Spleen (tissue), 11 donors: ENCODE data around the gene MAPKAP1. TPM values are rescaled to one million over a fixed set of nuclear protein-coding genes. Genes with fewer than 3 reads are reported as not detected.

Source experiments
- DNase-seq: peaks from one replicate; pipeline ENCODE4 v3.0.0-alpha.2; 2020
- H3K27ac ChIP-seq, 8 donors: fragments of 200-600 bp; sonication (generic) in 7 of 8; 1 replicate in 4 of 8; 2 replicates in 4 of 8; pipeline versions ENCODE4 v1.5.0 to v1.8.0; 2016 to 2021; ENCODE audit warnings: inconsistent platforms in 4 of 8, mild to moderate bottlenecking in 4 of 8, moderate library complexity in 1 of 8
- H3K27me3 ChIP-seq, 7 donors: fragments of 200-600 bp; sonication (generic) in 6 of 7; replicated peaks in 1 of 7; 1 replicate in 4 of 7; 2 replicates in 3 of 7; pipeline versions ENCODE4 v1.5.0 to v1.8.0; 2016 to 2021; ENCODE audit warnings: inconsistent platforms in 3 of 7, mild to moderate bottlenecking in 1 of 7
- H3K36me3 ChIP-seq, 6 donors: fragments of 200-600 bp; sonication (generic) in 5 of 6; 1 replicate in 4 of 6; 2 replicates in 2 of 6; pipeline versions ENCODE4 v1.5.0 to v1.8.0; 2016 to 2021; ENCODE audit warnings: inconsistent platforms in 2 of 6
- H3K4me1 ChIP-seq, 6 donors: fragments of 200-600 bp; sonication (generic) in 5 of 6; 1 replicate in 3 of 6; 2 replicates in 3 of 6; pipeline versions ENCODE4 v1.5.0 to v1.8.0; 2016 to 2021; ENCODE audit warnings: inconsistent platforms in 3 of 6
- H3K4me3 ChIP-seq, 8 donors: fragments of 200-600 bp; sonication (generic) in 7 of 8; 1 replicate in 4 of 8; 2 replicates in 4 of 8; pipeline versions ENCODE4 v1.5.0 to v1.8.0; 2016 to 2021; ENCODE audit warnings: inconsistent platforms in 4 of 8, mild to moderate bottlenecking in 4 of 8, moderate library complexity in 2 of 8
- H3K9me3 ChIP-seq, 8 donors: fragments of 200-600 bp; sonication (generic) in 7 of 8; 1 replicate in 4 of 8; 2 replicates in 4 of 8; pipeline versions ENCODE4 v1.5.0 to v1.8.0; 2016 to 2021; ENCODE audit warnings: inconsistent platforms in 4 of 8
- POLR2A ChIP-seq, 3 donors: fragments of 450-650 bp; IDR thresholded peaks; one replicate each; pipeline ENCODE4 v1.5.1; 2017; ENCODE audit warnings: antibody characterized with exemption in 3 of 3, mild to moderate bottlenecking in 1 of 3
- POLR2AphosphoS5 ChIP-seq, 3 donors: sonication (generic); formaldehyde crosslinking; IDR thresholded peaks; one replicate each; pipeline ENCODE4 v1.5.1; 2017; ENCODE audit warnings: antibody characterized with exemption in 3 of 3
- WGBS, 5 donors: extraction: QIAGEN DNeasy Blood & Tissue Kit in 3 of 5; methylation state at CpG; one replicate each; pipeline versions ENCODE4 v1.1.5 to v1.1.7; 2013 to 2018; 5-methylcytosine and 5-hydroxymethylcytosine counted together
- intact Hi-C: fragments of 100-400 bp; cut with DNase I; formaldehyde crosslinking; loops from one replicate; pipeline ENCODE4 v1.15.0; 2023; ENCODE audit warnings: low total_unique reads
- polyA plus RNA-seq, 3 donors: library from polyadenylated mRNA; stranded (reverse); fragments of 200-250 nt; gene quantifications; one replicate each; pipeline ENCODE4 v1.2.1, GENCODE V29; 2013
- total RNA-seq, 7 donors: library from RNA; depleted of rRNA in 3 of 7; stranded (reverse); fragments of >200 nt in 3 of 7; fragmentation: NEBNext Ultra II Directional in 4 of 7; extraction: Animal tissue kit (Norgen Biotek cat#: 25700) in 4 of 7; gene quantifications; one replicate each; pipeline versions ENCODE4 v1.1.0 to v1.2.1, GENCODE V29; 2016 to 2021
- TF ChIP-seq, protein P1 (sequence below), 11 experiments: fragments of 200-600 bp in 7 of 11; fragments of 450-650 bp in 4 of 11; sonication (generic) in 4 of 11; IDR thresholded peaks in 8 of 11; conservative IDR thresholded peaks in 3 of 11; 1 replicate in 7 of 11; 2 replicates in 4 of 11; pipeline versions ENCODE4 v1.4.0 to v1.8.0; 2016 to 2021; ENCODE audit warnings: antibody characterized with exemption in 11 of 11, inconsistent platforms in 4 of 11, mild to moderate bottlenecking in 1 of 11
- donor health status: healthy with polysubstance abuse.
- donor health status: DM: no; HTN: no; CAD: no; lungs with moderate emphysema.
- donor health status: DM: no; HTN: no; CAD: no.
- donor health status: Bipolar disorder and iron deficiency.
- donor health status: healthy.
- donor health status: DM: no; HTN: no; CAD: no.
- donor health status: DM: yes; HTN: yes; CAD: no.

Gene MAPKAP1
- total and polyA plus RNA-seq, 10 donors, result 37.2 to 77.2 (median 60.4) TPM

DNA sequence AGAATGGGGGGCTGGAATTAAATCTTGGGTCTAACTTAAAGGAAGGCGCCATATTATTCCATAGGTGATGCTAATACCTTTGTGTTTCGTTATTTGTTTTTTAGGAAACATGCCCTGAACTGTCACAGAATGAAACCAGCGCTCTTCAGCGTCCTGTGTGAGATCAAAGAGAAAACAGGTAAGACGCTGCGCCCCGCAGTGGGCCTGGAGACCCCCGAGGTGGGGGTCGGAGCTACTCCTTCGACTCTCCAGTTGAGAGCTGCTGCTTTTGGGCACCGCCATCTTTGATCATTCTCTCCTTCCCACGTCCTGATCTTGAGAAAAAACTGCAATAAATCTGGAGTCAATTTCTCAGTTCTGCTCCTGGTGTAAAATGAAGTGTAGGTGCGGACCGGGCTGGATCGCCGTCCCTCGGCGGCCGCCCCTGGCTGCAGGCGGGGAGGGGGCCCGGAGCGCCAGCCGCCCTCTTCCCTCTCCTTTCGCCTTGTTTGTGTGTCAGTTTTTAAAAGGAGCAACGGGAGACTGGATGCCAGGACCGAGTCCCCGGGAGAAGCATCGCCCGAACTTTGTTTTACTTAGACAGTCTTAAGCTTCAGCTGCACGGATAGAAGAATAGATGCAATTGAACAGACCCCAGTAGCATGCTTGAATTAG lies 41.6 kb upstream of the MAPKAP1 start:
- whole genome bisulfite sequencing, 5 donors, result 12 to 24% (median 17%) methylated on average over 30 of the region's 30 CpGs
- Histone ChIP-seq H3K27me3 (no peaks in the 10 kb centered on the region), H3K36me3 (no peaks in the 10 kb centered on the region), H3K9me3 (no peaks in the 10 kb centered on the region), H3K4me3 (peak overlapping the region; percentile 66 to 94 (median 90)), H3K4me1 (peaks cover 16 to 67% (median 46%) of the 10 kb centered on the region in 6 donors), H3K27ac (peak overlapping the region; percentile 71 to 94 (median 92))
- peak; percentile 83 for DNase-seq
- intact Hi-C loops, result no loop called here
- TF ChIP-seq POLR2A (IDR thresholded peaks at IDR 0.05) (no peak), POLR2AphosphoS5 (IDR thresholded peaks at IDR 0.05) (peak in 2 of 3 donors; percentile 3 to 6)
- TF ChIP-seq, protein P1, sequence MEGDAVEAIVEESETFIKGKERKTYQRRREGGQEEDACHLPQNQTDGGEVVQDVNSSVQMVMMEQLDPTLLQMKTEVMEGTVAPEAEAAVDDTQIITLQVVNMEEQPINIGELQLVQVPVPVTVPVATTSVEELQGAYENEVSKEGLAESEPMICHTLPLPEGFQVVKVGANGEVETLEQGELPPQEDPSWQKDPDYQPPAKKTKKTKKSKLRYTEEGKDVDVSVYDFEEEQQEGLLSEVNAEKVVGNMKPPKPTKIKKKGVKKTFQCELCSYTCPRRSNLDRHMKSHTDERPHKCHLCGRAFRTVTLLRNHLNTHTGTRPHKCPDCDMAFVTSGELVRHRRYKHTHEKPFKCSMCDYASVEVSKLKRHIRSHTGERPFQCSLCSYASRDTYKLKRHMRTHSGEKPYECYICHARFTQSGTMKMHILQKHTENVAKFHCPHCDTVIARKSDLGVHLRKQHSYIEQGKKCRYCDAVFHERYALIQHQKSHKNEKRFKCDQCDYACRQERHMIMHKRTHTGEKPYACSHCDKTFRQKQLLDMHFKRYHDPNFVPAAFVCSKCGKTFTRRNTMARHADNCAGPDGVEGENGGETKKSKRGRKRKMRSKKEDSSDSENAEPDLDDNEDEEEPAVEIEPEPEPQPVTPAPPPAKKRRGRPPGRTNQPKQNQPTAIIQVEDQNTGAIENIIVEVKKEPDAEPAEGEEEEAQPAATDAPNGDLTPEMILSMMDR (IDR thresholded peaks at IDR 0.05 in 8 of 11, conservative IDR thresholded peaks at IDR 0.05 in 3 of 11), result no peak

DNA sequence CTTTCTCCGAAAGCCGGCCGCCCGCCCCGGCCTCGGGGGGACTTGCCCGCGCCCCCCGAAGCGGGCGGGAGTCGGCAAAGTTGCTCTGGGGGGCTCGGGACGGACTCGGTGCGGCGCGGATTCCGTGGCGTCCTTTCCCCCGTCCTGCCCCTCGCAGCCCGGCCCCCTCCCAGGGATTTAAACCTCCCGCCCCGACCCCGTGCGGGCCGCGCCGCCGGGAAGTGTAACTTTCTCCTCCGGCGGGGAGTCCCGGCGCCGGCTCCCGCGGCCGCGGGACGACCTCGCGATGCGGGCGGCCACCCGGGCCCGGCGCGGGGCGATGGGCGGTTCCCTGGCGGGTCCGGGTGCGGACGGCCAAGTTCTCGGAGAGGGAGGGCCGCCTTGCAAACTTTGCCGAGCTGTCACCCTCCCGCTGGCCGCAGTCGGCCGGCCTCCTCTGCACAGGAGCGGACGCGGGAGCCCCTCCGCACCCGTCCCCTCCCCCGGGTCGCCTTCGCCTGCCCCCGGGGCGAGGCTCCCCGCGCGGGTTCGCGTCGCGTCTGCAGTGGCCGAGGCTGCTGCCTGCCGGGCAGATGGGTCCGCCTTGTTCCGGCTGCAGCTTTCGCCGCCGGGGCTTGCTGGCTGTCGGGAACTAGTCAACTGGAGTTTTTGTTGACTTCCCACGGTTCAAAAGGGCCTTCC lies 40.9 kb upstream of the MAPKAP1 start:
- peak; percentile 92 for DNase-seq
- Histone ChIP-seq H3K9me3 (no peaks in the 10 kb centered on the region), H3K27ac (peak overlapping the region; percentile 71 to 94 (median 92)), H3K27me3 (no peaks in the 10 kb centered on the region), H3K4me3 (peak overlapping the region; percentile 66 to 94 (median 90)), H3K36me3 (no peaks in the 10 kb centered on the region), H3K4me1 (peaks cover 16 to 61% (median 45%) of the 10 kb centered on the region in 6 donors)
- 0 to 1% (median 1%) methylated on average over 9 to 88 of the region's 88 CpGs for WGBS, 5 donors
- intact Hi-C loops, result no loop called here
- TF ChIP-seq POLR2AphosphoS5 (IDR thresholded peaks at IDR 0.05) (peak; percentile 26 to 65 (median 60)), POLR2A (IDR thresholded peaks at IDR 0.05) (no peak)

DNA sequence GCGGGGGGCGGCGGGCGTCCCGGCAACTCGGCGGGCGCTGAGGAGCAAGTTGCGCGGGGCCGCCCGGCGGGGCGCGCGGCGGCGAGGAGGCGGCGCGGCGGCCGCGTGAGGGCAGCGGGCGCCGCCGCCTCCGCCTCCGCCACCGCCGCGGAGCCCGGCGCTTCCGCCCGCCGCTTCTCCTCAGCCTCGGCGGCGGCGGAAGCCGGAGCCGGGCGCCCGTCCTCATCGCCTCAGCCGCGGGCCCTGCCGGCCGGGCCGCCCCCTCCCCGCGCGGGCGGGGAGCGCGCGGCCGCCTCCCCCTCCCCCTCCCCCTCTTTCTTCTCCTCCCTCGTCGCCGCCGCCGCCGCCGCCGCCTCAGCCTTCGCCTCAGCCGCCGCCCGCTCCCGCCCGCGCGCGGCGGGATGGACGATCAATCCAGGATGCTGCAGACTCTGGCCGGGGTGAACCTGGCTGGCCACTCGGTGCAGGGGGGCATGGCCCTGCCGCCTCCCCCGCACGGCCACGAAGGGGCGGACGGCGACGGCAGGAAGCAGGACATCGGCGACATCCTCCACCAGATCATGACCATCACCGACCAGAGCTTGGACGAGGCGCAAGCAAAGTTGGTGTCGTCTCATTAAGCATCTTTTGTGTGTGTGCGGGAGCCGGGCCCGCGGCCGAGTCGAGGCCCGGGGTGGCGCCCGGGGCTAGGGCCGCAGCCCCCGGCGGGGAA lies 40.2 kb upstream of the MAPKAP1 start, which contains the start of gene PBX3:
TSS of gene PBX3 (plus strand) at position 321 of the 712 bp plus-strand sequence.
- Histone ChIP-seq H3K27me3 (no peaks in the 10 kb centered on the region), H3K27ac (peak within 1 kb of the TSS; percentile 71 to 94 (median 92)), H3K9me3 (no peaks in the 10 kb centered on the region), H3K36me3 (no peaks in the 10 kb centered on the region), H3K4me1 (peaks cover 16 to 54% (median 40%) of the 10 kb centered on the region in 6 donors), H3K4me3 (peak within 1 kb of the TSS; percentile 84 to 94 (median 90))
- intact Hi-C loops, result no loop called here
- TF ChIP-seq POLR2AphosphoS5 (IDR thresholded peaks at IDR 0.05), result peak; percentile 32 to 80 (median 77)
- TF ChIP-seq, protein P1 (IDR thresholded peaks at IDR 0.05 in 8 of 11, conservative IDR thresholded peaks at IDR 0.05 in 3 of 11), result no peak
- TF ChIP-seq POLR2A (IDR thresholded peaks at IDR 0.05), result no peak
- peak; percentile 92 for DNase-seq
- WGBS, 5 donors, result 0 to 1% (median 1%) methylated on average over 17 to 107 of the region's 107 CpGs

DNA sequence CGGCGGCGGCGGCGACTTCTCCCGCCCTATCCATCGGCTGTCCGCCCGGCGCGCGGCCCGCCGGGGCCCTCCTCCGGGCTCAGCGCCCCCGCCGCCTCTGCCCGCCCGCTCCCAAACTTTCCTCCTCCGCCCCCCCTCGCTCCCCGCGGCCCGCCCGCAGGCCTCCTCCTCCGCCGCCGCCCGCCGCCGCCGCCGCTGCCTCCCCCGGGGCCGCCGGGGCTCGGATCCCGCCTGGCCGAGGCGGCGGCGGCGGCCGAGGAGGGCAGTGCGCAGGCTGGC lies 39.7 kb upstream of the MAPKAP1 start:
- intact Hi-C loops, result no loop called here
- no peaks in the 10 kb centered on the region for H3K36me3 ChIP-seq
- no peak for DNase-seq
- TF ChIP-seq, protein P1 (IDR thresholded peaks at IDR 0.05 in 8 of 11, conservative IDR thresholded peaks at IDR 0.05 in 3 of 11), result no peak
- TF ChIP-seq POLR2AphosphoS5 (IDR thresholded peaks at IDR 0.05) (no peak), POLR2A (IDR thresholded peaks at IDR 0.05) (no peak)
- peaks cover 16 to 49% (median 36%) of the 10 kb centered on the region in 6 donors for H3K4me1 ChIP-seq
- WGBS, 5 donors, result 0 to 2% (median 0%) methylated on average over 12 to 46 of the region's 46 CpGs
- H3K27ac ChIP-seq, result peak overlapping the region; percentile 51 to 94 (median 91)
- H3K27me3 ChIP-seq, result no peaks in the 10 kb centered on the region
- H3K9me3 ChIP-seq, result no peaks in the 10 kb centered on the region
- peak overlapping the region; percentile 69 to 92 (median 88) for H3K4me3 ChIP-seq
